Measurements from ENCODE around the gene RRAS.

RRAS gene

DNA sequence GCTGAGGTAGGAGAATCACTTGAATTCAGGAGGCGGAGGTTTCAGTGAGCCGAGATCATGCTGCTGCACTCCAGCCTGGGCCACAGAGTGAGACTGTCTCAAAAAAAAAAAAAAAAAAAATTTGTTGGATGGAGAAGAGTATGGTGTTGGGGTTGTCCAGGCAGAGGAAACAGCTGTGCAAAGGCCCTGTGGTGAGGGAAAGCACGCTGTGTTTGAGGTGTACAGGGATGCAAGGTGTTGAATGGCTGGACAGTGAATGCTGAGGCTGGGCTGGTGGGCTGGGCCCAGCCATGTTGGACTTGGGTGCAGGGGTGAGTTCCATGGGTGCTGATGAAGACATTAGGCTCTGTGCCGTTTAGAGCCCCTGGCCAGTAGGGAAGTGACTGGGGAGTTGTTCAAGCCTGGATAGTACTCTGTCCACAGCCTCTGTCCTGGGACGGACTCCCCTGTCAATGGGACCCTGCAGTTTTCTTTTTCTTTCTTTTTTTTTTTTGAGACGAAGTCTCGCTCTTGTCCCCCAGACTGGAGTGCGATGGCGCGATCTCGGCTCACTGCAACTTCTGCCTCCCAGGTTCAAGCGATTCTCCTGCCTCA is 30.3 kb downstream of the RRAS start:
- TF ChIP-seq, protein P1, sequence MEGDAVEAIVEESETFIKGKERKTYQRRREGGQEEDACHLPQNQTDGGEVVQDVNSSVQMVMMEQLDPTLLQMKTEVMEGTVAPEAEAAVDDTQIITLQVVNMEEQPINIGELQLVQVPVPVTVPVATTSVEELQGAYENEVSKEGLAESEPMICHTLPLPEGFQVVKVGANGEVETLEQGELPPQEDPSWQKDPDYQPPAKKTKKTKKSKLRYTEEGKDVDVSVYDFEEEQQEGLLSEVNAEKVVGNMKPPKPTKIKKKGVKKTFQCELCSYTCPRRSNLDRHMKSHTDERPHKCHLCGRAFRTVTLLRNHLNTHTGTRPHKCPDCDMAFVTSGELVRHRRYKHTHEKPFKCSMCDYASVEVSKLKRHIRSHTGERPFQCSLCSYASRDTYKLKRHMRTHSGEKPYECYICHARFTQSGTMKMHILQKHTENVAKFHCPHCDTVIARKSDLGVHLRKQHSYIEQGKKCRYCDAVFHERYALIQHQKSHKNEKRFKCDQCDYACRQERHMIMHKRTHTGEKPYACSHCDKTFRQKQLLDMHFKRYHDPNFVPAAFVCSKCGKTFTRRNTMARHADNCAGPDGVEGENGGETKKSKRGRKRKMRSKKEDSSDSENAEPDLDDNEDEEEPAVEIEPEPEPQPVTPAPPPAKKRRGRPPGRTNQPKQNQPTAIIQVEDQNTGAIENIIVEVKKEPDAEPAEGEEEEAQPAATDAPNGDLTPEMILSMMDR (IDR thresholded peaks at IDR 0.05; ENCODE audit: borderline replicate concordance, insufficient read depth, low read depth, low read length): no peak
- no peak overlapping the region for H3K4me3 ChIP-seq (ENCODE audit: low read depth, low read length)

DNA sequence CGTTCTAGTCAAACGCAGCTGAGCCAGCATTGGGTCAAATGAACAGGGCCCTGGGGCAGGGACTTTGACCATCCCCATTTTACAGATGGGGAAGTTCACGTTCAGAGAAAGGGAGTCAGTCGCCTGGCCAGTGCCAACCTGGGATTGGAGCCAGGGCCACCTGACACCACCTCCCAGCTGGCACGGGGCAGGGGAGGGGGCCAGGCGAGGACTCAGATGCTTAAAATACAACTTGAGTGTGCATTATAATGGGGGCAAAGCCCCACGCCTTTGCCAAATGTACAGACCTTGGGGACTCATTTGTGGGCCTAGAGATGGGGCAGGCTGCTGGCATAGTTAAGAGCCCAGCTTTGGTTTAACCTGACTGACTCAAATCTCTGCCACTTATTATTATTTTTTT is 34.3 kb downstream of the RRAS start:
- TF ChIP-seq, protein P1 (IDR thresholded peaks at IDR 0.05; ENCODE audit: borderline replicate concordance, insufficient read depth, low read depth, low read length): no peak
- H3K4me3 ChIP-seq (ENCODE audit: low read depth, low read length): no peak overlapping the region

DNA sequence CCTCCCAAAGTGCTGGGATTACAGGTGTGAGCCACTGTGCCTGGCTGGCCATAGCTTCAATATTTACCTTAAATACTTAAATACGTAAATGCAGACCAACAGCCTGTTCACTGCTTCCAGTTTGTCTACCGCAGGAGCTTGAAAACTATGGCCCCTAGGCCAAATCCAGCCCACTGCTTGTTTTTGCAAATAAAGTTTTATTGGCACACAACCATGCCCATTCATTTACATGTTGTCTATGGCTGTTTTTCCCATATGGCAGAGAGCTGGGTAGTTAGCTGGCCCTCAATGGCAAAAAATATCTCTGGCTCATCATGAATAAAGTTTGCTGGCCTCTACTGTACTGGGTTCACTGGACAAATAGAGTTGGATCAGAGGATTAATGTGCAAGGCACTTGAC is 37.1 kb downstream of the RRAS start:
- no peak overlapping the region for H3K4me3 ChIP-seq (ENCODE audit: low read depth, low read length)
- TF ChIP-seq, protein P1 (IDR thresholded peaks at IDR 0.05; ENCODE audit: borderline replicate concordance, insufficient read depth, low read depth, low read length): no peak

DNA sequence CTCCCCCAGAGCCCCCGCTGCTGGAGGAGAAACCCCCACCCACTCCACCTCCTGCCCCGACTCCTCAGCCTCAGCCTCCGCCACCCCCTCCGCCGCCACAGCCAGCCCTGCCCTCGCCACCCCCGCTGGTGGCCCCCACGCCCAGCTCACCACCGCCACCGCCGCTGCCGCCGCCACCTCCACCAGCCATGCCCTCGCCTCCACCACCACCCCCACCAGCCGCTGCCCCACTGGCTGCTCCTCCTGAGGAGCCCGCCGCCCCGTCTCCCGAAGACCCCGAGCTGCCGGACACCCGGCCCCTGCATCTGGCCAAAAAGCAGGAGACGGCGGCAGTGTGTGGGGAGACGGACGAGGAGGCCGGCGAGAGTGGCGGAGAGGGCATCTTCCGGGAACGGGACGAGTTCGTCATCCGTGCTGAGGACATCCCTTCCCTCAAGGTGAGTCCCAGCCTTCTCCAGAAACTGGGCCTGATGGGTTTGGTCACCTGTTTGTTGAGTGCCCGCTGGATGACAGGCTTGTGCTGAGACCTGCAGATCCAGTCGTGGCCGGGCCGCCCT is 38.4 kb downstream of the RRAS start:
- H3K4me3 ChIP-seq (ENCODE audit: low read depth, low read length): no peak overlapping the region
- TF ChIP-seq, protein P1 (IDR thresholded peaks at IDR 0.05; ENCODE audit: borderline replicate concordance, insufficient read depth, low read depth, low read length): no peak

DNA sequence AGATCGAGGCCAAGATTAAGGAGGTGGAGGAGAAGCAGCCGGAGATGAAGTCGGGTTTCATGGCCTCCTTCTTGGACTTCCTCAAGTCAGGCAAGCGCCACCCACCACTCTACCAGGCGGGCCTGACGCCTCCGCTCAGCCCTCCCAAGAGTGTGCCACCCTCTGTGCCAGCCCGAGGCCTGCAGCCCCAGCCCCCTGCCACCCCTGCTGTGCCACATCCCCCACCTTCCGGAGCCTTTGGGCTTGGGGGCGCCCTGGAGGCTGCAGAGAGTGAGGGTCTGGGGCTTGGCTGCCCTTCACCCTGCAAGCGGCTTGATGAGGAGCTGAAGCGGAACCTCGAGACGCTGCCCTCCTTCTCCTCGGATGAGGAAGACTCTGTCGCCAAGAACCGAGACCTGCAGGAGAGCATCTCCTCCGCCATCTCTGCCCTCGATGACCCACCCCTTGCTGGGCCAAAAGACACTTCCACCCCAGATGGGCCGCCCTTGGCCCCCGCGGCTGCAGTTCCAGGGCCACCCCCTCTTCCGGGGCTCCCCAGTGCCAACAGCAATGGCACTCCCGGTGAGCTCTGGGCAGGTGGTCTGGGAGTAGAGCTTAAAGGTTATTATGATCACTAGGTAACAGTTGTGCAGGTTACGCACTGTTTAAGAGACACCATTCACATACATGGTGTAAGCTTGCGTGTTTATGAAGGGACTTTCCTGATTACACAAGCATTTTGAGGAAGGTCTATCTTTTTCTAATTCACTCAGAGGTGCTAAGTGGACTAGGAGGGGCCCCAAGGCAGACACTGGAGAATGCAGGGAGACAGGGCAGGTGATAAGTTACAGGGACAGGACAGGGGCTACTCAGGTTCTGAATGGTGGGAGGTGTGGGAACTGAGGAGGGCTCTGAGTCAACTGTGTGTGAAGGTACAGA is 40.3 kb downstream of the RRAS start:
- TF ChIP-seq, protein P1 (IDR thresholded peaks at IDR 0.05; ENCODE audit: borderline replicate concordance, insufficient read depth, low read depth, low read length): no peak

DNA sequence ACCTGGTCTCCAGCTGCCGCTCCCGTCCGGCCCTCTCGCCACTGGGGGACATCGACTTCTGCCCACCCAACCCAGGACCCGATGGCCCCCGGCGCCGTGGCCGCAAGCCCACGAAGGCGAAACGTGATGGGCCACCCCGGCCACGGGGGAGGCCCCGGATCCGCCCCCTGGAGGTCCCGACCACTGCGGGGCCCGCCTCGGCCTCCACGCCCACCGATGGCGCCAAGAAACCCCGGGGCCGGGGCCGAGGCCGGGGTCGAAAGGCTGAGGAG is 42.3 kb downstream of the RRAS start:
- H3K4me3 ChIP-seq (ENCODE audit: low read depth, low read length): no peak overlapping the region
- TF ChIP-seq, protein P1 (IDR thresholded peaks at IDR 0.05; ENCODE audit: borderline replicate concordance, insufficient read depth, low read depth, low read length): no peak

More for the DNA sequence above, 40.3 kb downstream of the RRAS start:
- no peak overlapping the region for H3K4me3 ChIP-seq (ENCODE audit: low read depth, low read length)
